ENCODE measurements around the gene PIKFYVE.

DNA sequence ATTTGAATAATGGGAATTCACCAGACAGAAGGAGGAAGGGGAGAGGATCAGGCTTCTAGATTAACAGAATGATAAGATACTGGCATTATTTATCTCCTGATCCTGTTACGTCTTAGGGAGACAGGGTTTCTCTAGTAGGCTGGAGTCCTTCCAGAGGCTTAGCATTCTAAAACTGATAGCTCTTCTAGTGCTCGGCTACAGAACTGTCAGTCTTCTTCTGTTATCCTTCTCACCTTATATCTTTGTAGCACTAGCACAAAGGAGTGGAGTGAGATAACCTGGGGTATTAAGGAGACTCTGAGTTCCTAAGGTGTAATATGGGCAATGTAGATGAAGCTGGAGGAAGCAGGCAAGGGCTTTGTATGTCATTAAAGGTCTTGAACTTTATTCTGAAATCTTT is 52.1 kb downstream of the PIKFYVE start:
- TF ChIP-seq, protein P1, sequence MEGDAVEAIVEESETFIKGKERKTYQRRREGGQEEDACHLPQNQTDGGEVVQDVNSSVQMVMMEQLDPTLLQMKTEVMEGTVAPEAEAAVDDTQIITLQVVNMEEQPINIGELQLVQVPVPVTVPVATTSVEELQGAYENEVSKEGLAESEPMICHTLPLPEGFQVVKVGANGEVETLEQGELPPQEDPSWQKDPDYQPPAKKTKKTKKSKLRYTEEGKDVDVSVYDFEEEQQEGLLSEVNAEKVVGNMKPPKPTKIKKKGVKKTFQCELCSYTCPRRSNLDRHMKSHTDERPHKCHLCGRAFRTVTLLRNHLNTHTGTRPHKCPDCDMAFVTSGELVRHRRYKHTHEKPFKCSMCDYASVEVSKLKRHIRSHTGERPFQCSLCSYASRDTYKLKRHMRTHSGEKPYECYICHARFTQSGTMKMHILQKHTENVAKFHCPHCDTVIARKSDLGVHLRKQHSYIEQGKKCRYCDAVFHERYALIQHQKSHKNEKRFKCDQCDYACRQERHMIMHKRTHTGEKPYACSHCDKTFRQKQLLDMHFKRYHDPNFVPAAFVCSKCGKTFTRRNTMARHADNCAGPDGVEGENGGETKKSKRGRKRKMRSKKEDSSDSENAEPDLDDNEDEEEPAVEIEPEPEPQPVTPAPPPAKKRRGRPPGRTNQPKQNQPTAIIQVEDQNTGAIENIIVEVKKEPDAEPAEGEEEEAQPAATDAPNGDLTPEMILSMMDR (IDR thresholded peaks at IDR 0.05 in 2 of 3, conservative IDR thresholded peaks at IDR 0.05 in 1 of 3; ENCODE audit: control insufficient read depth in 2 of 3, extremely low read depth in 1 of 3, insufficient read depth in 1 of 3, low read depth in 3 of 3, low read length in 3 of 3) = no peak
- no peak for TF ChIP-seq EZH2 (IDR thresholded peaks at IDR 0.05; ENCODE audit: borderline replicate concordance, control insufficient read depth, low read depth, low read length)
- no peak for TF ChIP-seq POLR2A (IDR thresholded peaks at IDR 0.05; ENCODE audit: low read depth, low read length)
- TF ChIP-seq POLR2AphosphoS5 (IDR thresholded peaks at IDR 0.05; ENCODE audit: low read length) = no peak
- TF ChIP-seq, protein P2, sequence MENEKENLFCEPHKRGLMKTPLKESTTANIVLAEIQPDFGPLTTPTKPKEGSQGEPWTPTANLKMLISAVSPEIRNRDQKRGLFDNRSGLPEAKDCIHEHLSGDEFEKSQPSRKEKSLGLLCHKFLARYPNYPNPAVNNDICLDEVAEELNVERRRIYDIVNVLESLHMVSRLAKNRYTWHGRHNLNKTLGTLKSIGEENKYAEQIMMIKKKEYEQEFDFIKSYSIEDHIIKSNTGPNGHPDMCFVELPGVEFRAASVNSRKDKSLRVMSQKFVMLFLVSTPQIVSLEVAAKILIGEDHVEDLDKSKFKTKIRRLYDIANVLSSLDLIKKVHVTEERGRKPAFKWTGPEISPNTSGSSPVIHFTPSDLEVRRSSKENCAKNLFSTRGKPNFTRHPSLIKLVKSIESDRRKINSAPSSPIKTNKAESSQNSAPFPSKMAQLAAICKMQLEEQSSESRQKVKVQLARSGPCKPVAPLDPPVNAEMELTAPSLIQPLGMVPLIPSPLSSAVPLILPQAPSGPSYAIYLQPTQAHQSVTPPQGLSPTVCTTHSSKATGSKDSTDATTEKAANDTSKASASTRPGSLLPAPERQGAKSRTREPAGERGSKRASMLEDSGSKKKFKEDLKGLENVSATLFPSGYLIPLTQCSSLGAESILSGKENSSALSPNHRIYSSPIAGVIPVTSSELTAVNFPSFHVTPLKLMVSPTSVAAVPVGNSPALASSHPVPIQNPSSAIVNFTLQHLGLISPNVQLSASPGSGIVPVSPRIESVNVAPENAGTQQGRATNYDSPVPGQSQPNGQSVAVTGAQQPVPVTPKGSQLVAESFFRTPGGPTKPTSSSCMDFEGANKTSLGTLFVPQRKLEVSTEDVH (IDR thresholded peaks at IDR 0.05; ENCODE audit: low read depth, partially characterized antibody) = no peak
- TF ChIP-seq SMC3 (IDR thresholded peaks at IDR 0.05; ENCODE audit: borderline replicate concordance, low read length) = no peak
- no peak for TF ChIP-seq RBBP5 (conservative IDR thresholded peaks at IDR 0.05)
- TF ChIP-seq, protein P3, sequence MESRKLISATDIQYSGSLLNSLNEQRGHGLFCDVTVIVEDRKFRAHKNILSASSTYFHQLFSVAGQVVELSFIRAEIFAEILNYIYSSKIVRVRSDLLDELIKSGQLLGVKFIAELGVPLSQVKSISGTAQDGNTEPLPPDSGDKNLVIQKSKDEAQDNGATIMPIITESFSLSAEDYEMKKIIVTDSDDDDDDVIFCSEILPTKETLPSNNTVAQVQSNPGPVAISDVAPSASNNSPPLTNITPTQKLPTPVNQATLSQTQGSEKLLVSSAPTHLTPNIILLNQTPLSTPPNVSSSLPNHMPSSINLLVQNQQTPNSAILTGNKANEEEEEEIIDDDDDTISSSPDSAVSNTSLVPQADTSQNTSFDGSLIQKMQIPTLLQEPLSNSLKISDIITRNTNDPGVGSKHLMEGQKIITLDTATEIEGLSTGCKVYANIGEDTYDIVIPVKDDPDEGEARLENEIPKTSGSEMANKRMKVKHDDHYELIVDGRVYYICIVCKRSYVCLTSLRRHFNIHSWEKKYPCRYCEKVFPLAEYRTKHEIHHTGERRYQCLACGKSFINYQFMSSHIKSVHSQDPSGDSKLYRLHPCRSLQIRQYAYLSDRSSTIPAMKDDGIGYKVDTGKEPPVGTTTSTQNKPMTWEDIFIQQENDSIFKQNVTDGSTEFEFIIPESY (IDR thresholded peaks at IDR 0.05) = no peak
- no peak for TF ChIP-seq TCF7 (IDR thresholded peaks at IDR 0.05; ENCODE audit: borderline replicate concordance)
- no peak for TF ChIP-seq RAD21 (IDR thresholded peaks at IDR 0.05; ENCODE audit: insufficient read depth, low read depth, low read length)

Data from GM12878 (cell line).